NB4 (cell line): ENCODE measurements around the gene LDLRAD2.

Experiments
- CTCF ChIP-seq: IDR thresholded peaks from one replicate; pipeline ENCODE4 v1.5.1; 2012; ENCODE audit warnings: low read depth, low read length
- POLR2A ChIP-seq: IDR thresholded peaks from 2 replicates; pipeline ENCODE4 v1.6.1; 2011; ENCODE audit warnings: mild to moderate bottlenecking; ENCODE audit not compliant: insufficient read length; ENCODE audit errors: extremely low read depth

- no peak for TF ChIP-seq POLR2A
- peak; percentile 24 for TF ChIP-seq CTCF
Observed at GRCh38 chr1:21823980-21824702, 12.1 kb downstream of the LDLRAD2 start.
